ENCODE data around the gene CCDC85B.

DNA sequence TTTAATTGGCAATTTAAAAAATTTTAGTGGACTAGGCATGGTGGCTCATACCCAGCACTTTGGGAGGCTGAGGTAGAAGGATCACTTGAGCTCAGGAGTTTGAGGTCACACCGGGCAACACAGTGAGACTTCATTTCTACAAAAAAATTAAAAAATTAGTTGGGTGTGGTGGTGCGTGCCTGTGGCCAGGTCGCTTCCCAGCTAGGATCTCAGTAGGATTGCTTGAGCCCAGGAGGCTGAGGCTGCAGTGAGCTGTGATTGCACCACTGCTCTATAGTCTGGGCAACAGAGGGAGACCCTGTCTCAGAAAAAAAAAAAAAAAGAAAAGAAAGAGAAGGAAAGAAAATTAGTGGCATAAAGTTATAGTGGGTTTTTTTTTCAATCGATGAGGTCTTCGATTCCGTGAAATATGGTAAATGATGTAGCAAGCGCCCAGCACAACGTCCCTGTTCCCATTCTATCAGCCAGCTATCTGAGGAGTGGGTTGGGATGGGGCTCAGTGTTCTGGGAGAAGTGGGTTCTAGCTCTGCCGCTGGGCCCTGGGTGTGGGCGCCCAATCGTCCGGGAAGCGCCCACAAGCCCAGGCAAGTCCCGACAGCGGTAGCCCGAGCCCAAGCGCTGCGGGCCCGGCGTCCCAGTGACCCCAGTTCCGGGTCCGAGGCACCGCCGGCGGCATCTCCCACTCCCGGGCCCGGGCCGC, 8.3 kb downstream of the CCDC85B start:
- TF ChIP-seq ZNF274 (IDR thresholded peaks at IDR 0.05; ENCODE audit: low read depth, low read length) (no peak), YY1 (IDR thresholded peaks at IDR 0.05; ENCODE audit: insufficient read depth, insufficient read length) (no peak), SUZ12 (IDR thresholded peaks at IDR 0.05; ENCODE audit: extremely low read depth, insufficient read depth, insufficient read length) (no peak)
